Keratinocyte (primary cell): ENCODE data around the gene FBXL17. TPM values are rescaled to one million over a fixed set of nuclear protein-coding genes. Genes with fewer than 3 reads are reported as not detected.
A peak's percentile ranks its signal among the peaks of the same experiment; 100 is the strongest.

Experiments
- DNase-seq: peaks from one replicate; pipeline ENCODE4 v3.0.0-alpha.2; 2011; ENCODE audit warnings: low read depth, missing footprints, low spot score
- FAIRE-seq: peaks from 2 replicates; lab custom pipeline; 2011; peaks lifted over from hg19 to GRCh38; lab: Jason Lieb, UNC
- H2AFZ ChIP-seq: 2 replicates; pipeline ENCODE4 v1.6.0; 2012; ENCODE audit warnings: low read length, control low read depth, inconsistent platforms; ENCODE audit not compliant: control insufficient read depth
- H3K27ac ChIP-seq: 2 replicates; pipeline ENCODE4 v1.5.1; 2011; ENCODE audit warnings: low read length; ENCODE audit not compliant: control insufficient read depth, insufficient read depth
- H3K27me3 ChIP-seq: 3 replicates; pipeline ENCODE4 v1.6.0; 2011; ENCODE audit warnings: low read length; ENCODE audit not compliant: control insufficient read depth, insufficient read depth; ENCODE audit errors: extremely low read depth
- H3K36me3 ChIP-seq, 2 experiments: 2 replicates in 1 of 2; 3 replicates in 1 of 2; pipeline ENCODE4 v1.5.1; 2011; ENCODE audit warnings: low read length in 2 of 2, mild to moderate bottlenecking in 1 of 2; ENCODE audit not compliant: control insufficient read depth in 2 of 2, insufficient read depth in 2 of 2; ENCODE audit errors: extremely low read depth in 1 of 2
- H3K4me1 ChIP-seq: 3 replicates; pipeline ENCODE4 v1.5.1; 2011; ENCODE audit warnings: low read length; ENCODE audit not compliant: control insufficient read depth, insufficient read depth; ENCODE audit errors: extremely low read depth
- H3K4me2 ChIP-seq: 3 replicates; pipeline ENCODE4 v1.6.0; 2011; ENCODE audit warnings: low read depth, low read length; ENCODE audit not compliant: control insufficient read depth, insufficient read depth; ENCODE audit errors: extremely low read depth
- H3K4me3 ChIP-seq, 3 experiments: fragments of 200-600 bp in 1 of 3; sonication (generic) in 1 of 3; 2 replicates in 2 of 3; 3 replicates in 1 of 3; pipeline ENCODE4 v1.5.1; 2011 to 2016; ENCODE audit warnings: low read length in 3 of 3, mild to moderate bottlenecking in 3 of 3, control low read depth in 2 of 3, inconsistent platforms in 1 of 3, low read depth in 1 of 3, mixed read lengths in 1 of 3, mixed run types in 1 of 3, moderate library complexity in 1 of 3; ENCODE audit not compliant: control insufficient read depth in 2 of 3, insufficient read depth in 2 of 3; ENCODE audit errors: extremely low read depth in 1 of 3
- H3K79me2 ChIP-seq: 2 replicates; pipeline ENCODE4 v1.6.0; 2012; ENCODE audit warnings: low read length; ENCODE audit not compliant: control insufficient read depth, insufficient read depth
- H3K9ac ChIP-seq: 3 replicates; pipeline ENCODE4 v1.6.0; 2011; ENCODE audit warnings: low read length; ENCODE audit not compliant: control insufficient read depth, insufficient read depth; ENCODE audit errors: extremely low read depth
- H3K9me1 ChIP-seq: 3 replicates; pipeline ENCODE4 v1.6.0; 2011; ENCODE audit warnings: low read length; ENCODE audit not compliant: control insufficient read depth, insufficient read depth; ENCODE audit errors: extremely low read depth
- H3K9me3 ChIP-seq: 2 replicates; pipeline ENCODE4 v1.5.1; 2012; ENCODE audit warnings: low read depth, low read length; ENCODE audit not compliant: control insufficient read depth
- H4K20me1 ChIP-seq: 3 replicates; pipeline ENCODE4 v1.6.0; 2011; ENCODE audit warnings: low read length; ENCODE audit not compliant: control insufficient read depth, insufficient read depth; ENCODE audit errors: extremely low read depth
- EZH2 ChIP-seq: IDR thresholded peaks from one replicate; pipeline ENCODE4 v1.6.1; 2012; ENCODE audit warnings: inconsistent platforms, mild to moderate bottlenecking, low read length, moderate library complexity
- dilution Hi-C: fragments of 300-500 bp; cut with MboI; formaldehyde crosslinking; loops from one replicate; pipeline ENCODE4 v1.7.0; 2020; ENCODE audit warnings: low sequenced_read_pairs; ENCODE audit not compliant: extremely low pct_ligation_motif_present
- polyA plus RNA-seq, 5 experiments: library from polyadenylated mRNA; depleted of rRNA in 3 of 5; stranded (reverse) in 3 of 5; stranded (forward) in 1 of 5; unstranded in 1 of 5; fragments of >200 nt; gene quantifications; 1 replicate in 1 of 5; 2 replicates in 3 of 5; 3 replicates in 1 of 5; pipeline versions ENCODE4 v1.2.1 to v1.2.3, GENCODE V29; 2011 to 2012; ENCODE audit warnings: missing spikeins in 2 of 5, low read depth in 1 of 5, low replicate concordance in 1 of 5
- TF ChIP-seq, protein P1 (sequence below), 3 experiments: IDR thresholded peaks in 1 of 3; conservative IDR thresholded peaks in 1 of 3; optimal IDR thresholded peaks in 1 of 3; 2 replicates in 2 of 3; 3 replicates in 1 of 3; pipeline versions ENCODE3 to v1.5.1; 2011; ENCODE audit warnings: low read length in 3 of 3, mild to moderate bottlenecking in 3 of 3, moderate library complexity in 2 of 3, control low read depth in 1 of 3, inconsistent platforms in 1 of 3; ENCODE audit not compliant: insufficient read depth in 2 of 3; ENCODE audit errors: extremely low read depth in 1 of 3

FBXL17 gene
- polyA plus RNA-seq, 1 donor (not counting 4 experiments of a cell fraction or from before 2014, with no cell fraction given): 5.7 TPM

- FAIRE-seq (no peak), DNase-seq (no peak)
- Histone ChIP-seq H3K9me1 (no peaks in the 10 kb centered on the region), H2AFZ (no peak overlapping the region), H3K4me2 (no peak overlapping the region), H3K9me3 (no peaks in the 10 kb centered on the region), H3K9ac (no peak overlapping the region), H3K27me3 (no peaks in the 10 kb centered on the region), H3K27ac (no peak overlapping the region), H3K79me2 (no peaks in the 10 kb centered on the region), H3K36me3 (no peaks in the 10 kb centered on the region), H3K4me1 (no peaks in the 10 kb centered on the region), H4K20me1 (no peaks in the 10 kb centered on the region), H3K4me3 (no peak overlapping the region)
- no peak for TF ChIP-seq EZH2
- TF ChIP-seq, protein P1, sequence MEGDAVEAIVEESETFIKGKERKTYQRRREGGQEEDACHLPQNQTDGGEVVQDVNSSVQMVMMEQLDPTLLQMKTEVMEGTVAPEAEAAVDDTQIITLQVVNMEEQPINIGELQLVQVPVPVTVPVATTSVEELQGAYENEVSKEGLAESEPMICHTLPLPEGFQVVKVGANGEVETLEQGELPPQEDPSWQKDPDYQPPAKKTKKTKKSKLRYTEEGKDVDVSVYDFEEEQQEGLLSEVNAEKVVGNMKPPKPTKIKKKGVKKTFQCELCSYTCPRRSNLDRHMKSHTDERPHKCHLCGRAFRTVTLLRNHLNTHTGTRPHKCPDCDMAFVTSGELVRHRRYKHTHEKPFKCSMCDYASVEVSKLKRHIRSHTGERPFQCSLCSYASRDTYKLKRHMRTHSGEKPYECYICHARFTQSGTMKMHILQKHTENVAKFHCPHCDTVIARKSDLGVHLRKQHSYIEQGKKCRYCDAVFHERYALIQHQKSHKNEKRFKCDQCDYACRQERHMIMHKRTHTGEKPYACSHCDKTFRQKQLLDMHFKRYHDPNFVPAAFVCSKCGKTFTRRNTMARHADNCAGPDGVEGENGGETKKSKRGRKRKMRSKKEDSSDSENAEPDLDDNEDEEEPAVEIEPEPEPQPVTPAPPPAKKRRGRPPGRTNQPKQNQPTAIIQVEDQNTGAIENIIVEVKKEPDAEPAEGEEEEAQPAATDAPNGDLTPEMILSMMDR (optimal IDR thresholded peaks at IDR 0.05 in 1 of 3, IDR thresholded peaks at IDR 0.05 in 1 of 3, conservative IDR thresholded peaks at IDR 0.05 in 1 of 3; ENCODE audit: extremely low read depth in 1 of 3, insufficient read depth in 2 of 3, low read length in 3 of 3): no peak
- dilution Hi-C loops: no loop called here
Measured at GRCh38 chr5:107821288-107821687, 560.6 kb downstream of the FBXL17 start.

DNA sequence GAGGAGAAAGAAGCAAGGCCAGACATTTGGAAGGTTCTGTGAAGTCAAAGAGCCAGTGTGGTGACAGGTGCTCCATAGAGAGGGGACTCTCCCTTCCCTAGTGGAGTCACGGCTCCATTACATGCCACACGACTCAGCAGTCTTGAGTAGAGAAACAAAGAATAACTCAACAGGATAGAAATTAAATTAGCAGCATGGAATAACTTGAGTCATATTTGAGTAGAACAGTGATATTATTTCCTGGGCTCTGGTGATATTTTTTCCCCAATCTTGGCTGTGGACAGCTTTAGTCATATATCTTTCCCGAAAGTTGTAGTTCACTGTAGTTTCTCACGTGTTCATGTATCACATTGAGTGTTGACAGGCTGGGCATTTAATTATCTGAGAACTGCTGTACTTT is 561.5 kb downstream of the FBXL17 start:
- dilution Hi-C loops: no loop called here
- Histone ChIP-seq H4K20me1 (no peaks in the 10 kb centered on the region), H3K4me2 (no peak overlapping the region), H3K27ac (no peak overlapping the region), H3K9ac (no peak overlapping the region), H3K4me1 (no peaks in the 10 kb centered on the region), H3K27me3 (no peaks in the 10 kb centered on the region), H3K79me2 (no peaks in the 10 kb centered on the region), H3K9me3 (no peaks in the 10 kb centered on the region), H3K9me1 (no peaks in the 10 kb centered on the region), H3K4me3 (no peak overlapping the region), H3K36me3 (no peaks in the 10 kb centered on the region), H2AFZ (no peak overlapping the region)
- FAIRE-seq (no peak), DNase-seq (no peak)
- TF ChIP-seq, protein P1 (optimal IDR thresholded peaks at IDR 0.05 in 1 of 3, IDR thresholded peaks at IDR 0.05 in 1 of 3, conservative IDR thresholded peaks at IDR 0.05 in 1 of 3; ENCODE audit: extremely low read depth in 1 of 3, insufficient read depth in 2 of 3, low read length in 3 of 3): peak in 1 of 3 experiments; percentile 5
- no peak for TF ChIP-seq EZH2
